AG20443 (cell line): ENCODE results near the gene HMCN2.
A peak's percentile ranks its signal among the peaks of the same experiment; 100 is the strongest.

Experiments used
- DNase-seq: peaks from one replicate; pipeline ENCODE4 v3.0.0; 2012; ENCODE audit warnings: low spot score, mixed read lengths

Gene HMCN2

GRCh38 chr9:130346431-130346830 is 80.9 kb downstream of the HMCN2 start:
- no peak for DNase-seq

- DNase-seq: no peak
Measured at GRCh38 chr9:130347036-130347435, 81.5 kb downstream of the HMCN2 start.

GRCh38 chr9:130347931-130348330 is 82.4 kb downstream of the HMCN2 start:
- DNase-seq: no peak

GRCh38 chr9:130348341-130348740 is 82.8 kb downstream of the HMCN2 start:
- DNase-seq: no peak

GRCh38 chr9:130348881-130349280 is 83.3 kb downstream of the HMCN2 start:
- DNase-seq: no peak

- no peak for DNase-seq
Measured at GRCh38 chr9:130349398-130349797, 83.8 kb downstream of the HMCN2 start.

- no peak for DNase-seq
Measured at GRCh38 chr9:130351343-130351742, 85.8 kb downstream of the HMCN2 start.

- DNase-seq: no peak
Measured at GRCh38 chr9:130352081-130352480, 86.5 kb downstream of the HMCN2 start.

- DNase-seq: no peak
Measured at GRCh38 chr9:130352586-130353285, 87.2 kb downstream of the HMCN2 start.

- DNase-seq: no peak
Measured at GRCh38 chr9:130354378-130354777, 88.8 kb downstream of the HMCN2 start.

GRCh38 chr9:130354806-130355205 is 89.2 kb downstream of the HMCN2 start:
- no peak for DNase-seq

- no peak for DNase-seq
Measured at GRCh38 chr9:130356033-130356432, 90.5 kb downstream of the HMCN2 start.

GRCh38 chr9:130356877-130357584 is 91.5 kb downstream of the HMCN2 start:
- no peak for DNase-seq

- no peak for DNase-seq
Measured at GRCh38 chr9:130358928-130359327, 93.4 kb downstream of the HMCN2 start.

- no peak for DNase-seq
Measured at GRCh38 chr9:130359819-130360218, 94.3 kb downstream of the HMCN2 start.

- DNase-seq: no peak
Measured at GRCh38 chr9:130360672-130361071, 95.1 kb downstream of the HMCN2 start.

- no peak for DNase-seq
Measured at GRCh38 chr9:130361873-130362362, 96.4 kb downstream of the HMCN2 start.

GRCh38 chr9:130362691-130363090 is 97.1 kb downstream of the HMCN2 start:
- no peak for DNase-seq

- no peak for DNase-seq
Measured at GRCh38 chr9:130363755-130364404, 98.3 kb downstream of the HMCN2 start.

- peak; percentile 54 for DNase-seq
Measured at GRCh38 chr9:130364619-130365322, 99.2 kb downstream of the HMCN2 start.

GRCh38 chr9:130365323-130365721 is 99.8 kb downstream of the HMCN2 start:
- DNase-seq: no peak

GRCh38 chr9:130366072-130366471 is 100.5 kb downstream of the HMCN2 start:
- no peak for DNase-seq
